ENCODE results near the gene SELENOM.

Gene SELENOM

DNA sequence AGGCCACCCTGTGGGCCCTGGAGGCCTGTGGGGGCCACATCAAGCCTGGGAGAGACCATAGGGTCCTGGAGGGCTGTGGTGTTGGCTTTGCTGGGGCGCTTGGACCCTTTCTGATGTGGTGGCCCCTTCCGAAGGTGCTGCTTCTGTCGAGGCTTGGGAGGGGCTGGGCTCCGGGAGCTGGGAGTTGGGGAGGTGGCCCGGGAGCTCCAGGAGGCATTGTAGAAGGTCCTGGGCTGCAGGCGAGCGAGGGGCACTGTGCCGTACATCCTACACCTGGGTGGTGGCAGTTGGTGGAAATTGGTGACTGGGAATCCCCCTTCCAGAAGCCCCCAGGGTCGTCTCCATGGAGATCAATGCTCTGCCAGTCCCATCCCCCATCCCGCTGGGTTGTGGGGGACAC is 30.4 kb upstream of the SELENOM start:
- H3K27ac ChIP-seq (replicated peaks): no peak overlapping the region
- TF ChIP-seq SPI1 (IDR thresholded peaks at IDR 0.05; ENCODE audit: borderline replicate concordance, low read depth): no peak
- DNase-seq (ENCODE audit: low read depth in 1 of 2, low spot score in 1 of 2): no peak
- no peak overlapping the region for H3K4me3 ChIP-seq (replicated peaks; ENCODE audit: insufficient read depth, low read length)
- no peaks in the 10 kb centered on the region for H3K27me3 ChIP-seq (ENCODE audit: insufficient read depth, poor library complexity, severe bottlenecking)

- no peak for DNase-seq (ENCODE audit: low read depth in 1 of 2, low spot score in 1 of 2)
- Histone ChIP-seq H3K27ac (replicated peaks) (no peak overlapping the region), H3K27me3 (ENCODE audit: insufficient read depth, poor library complexity, severe bottlenecking) (no peaks in the 10 kb centered on the region), H3K4me3 (replicated peaks; ENCODE audit: insufficient read depth, low read length) (no peak overlapping the region)
- TF ChIP-seq SPI1 (IDR thresholded peaks at IDR 0.05; ENCODE audit: borderline replicate concordance, low read depth) (no peak), POLR2AphosphoS5 (IDR thresholded peaks at IDR 0.05; ENCODE audit: low read depth) (no peak), GABPA (IDR thresholded peaks at IDR 0.05; ENCODE audit: low read depth) (no peak), CTCF (IDR thresholded peaks at IDR 0.05; ENCODE audit: insufficient read depth, low read length) (no peak)
- TF ChIP-seq, protein P1, sequence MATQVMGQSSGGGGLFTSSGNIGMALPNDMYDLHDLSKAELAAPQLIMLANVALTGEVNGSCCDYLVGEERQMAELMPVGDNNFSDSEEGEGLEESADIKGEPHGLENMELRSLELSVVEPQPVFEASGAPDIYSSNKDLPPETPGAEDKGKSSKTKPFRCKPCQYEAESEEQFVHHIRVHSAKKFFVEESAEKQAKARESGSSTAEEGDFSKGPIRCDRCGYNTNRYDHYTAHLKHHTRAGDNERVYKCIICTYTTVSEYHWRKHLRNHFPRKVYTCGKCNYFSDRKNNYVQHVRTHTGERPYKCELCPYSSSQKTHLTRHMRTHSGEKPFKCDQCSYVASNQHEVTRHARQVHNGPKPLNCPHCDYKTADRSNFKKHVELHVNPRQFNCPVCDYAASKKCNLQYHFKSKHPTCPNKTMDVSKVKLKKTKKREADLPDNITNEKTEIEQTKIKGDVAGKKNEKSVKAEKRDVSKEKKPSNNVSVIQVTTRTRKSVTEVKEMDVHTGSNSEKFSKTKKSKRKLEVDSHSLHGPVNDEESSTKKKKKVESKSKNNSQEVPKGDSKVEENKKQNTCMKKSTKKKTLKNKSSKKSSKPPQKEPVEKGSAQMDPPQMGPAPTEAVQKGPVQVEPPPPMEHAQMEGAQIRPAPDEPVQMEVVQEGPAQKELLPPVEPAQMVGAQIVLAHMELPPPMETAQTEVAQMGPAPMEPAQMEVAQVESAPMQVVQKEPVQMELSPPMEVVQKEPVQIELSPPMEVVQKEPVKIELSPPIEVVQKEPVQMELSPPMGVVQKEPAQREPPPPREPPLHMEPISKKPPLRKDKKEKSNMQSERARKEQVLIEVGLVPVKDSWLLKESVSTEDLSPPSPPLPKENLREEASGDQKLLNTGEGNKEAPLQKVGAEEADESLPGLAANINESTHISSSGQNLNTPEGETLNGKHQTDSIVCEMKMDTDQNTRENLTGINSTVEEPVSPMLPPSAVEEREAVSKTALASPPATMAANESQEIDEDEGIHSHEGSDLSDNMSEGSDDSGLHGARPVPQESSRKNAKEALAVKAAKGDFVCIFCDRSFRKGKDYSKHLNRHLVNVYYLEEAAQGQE (IDR thresholded peaks at IDR 0.05; ENCODE audit: insufficient replicate concordance, low read depth): no peak
Measured at GRCh38 chr22:31136711-31137110, 29.3 kb upstream of the SELENOM start.

GRCh38 chr22:31136155-31136554 is 28.8 kb upstream of the SELENOM start:
- no peaks in the 10 kb centered on the region for H3K27me3 ChIP-seq (ENCODE audit: insufficient read depth, poor library complexity, severe bottlenecking)
- TF ChIP-seq CTCF (IDR thresholded peaks at IDR 0.05; ENCODE audit: insufficient read depth, low read length): no peak
- H3K4me3 ChIP-seq (replicated peaks; ENCODE audit: insufficient read depth, low read length): no peak overlapping the region
- no peak overlapping the region for H3K27ac ChIP-seq (replicated peaks)
- no peak for DNase-seq (ENCODE audit: low read depth in 1 of 2, low spot score in 1 of 2)

DNA sequence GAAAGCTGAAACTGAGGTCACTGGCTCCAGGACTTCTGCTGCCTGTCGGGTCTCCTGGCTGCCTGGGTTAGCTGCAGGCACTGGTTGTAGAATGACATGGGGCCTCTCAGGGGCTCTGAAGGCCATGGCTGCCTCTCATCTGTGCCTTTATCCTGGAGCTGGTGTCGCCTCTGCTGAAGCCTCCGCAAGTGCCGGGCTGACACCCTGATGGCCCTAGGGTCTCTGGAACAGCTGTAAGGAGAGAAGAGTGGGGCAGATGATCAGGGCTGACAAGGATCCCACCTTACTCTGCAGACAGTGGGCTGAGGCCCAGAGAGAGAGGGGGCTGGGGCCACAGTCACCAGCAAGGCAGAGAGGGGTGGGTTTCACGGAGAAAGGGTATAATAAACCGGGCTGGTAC is 28.3 kb upstream of the SELENOM start:
- Histone ChIP-seq H3K4me3 (replicated peaks; ENCODE audit: insufficient read depth, low read length) (no peak overlapping the region), H3K27me3 (ENCODE audit: insufficient read depth, poor library complexity, severe bottlenecking) (no peaks in the 10 kb centered on the region), H3K27ac (replicated peaks) (no peak overlapping the region)
- TF ChIP-seq GABPA (IDR thresholded peaks at IDR 0.05; ENCODE audit: low read depth) (no peak), POLR2AphosphoS5 (IDR thresholded peaks at IDR 0.05; ENCODE audit: low read depth) (no peak), SPI1 (IDR thresholded peaks at IDR 0.05; ENCODE audit: borderline replicate concordance, low read depth) (no peak), CTCF (IDR thresholded peaks at IDR 0.05; ENCODE audit: insufficient read depth, low read length) (no peak)
- TF ChIP-seq, protein P1 (IDR thresholded peaks at IDR 0.05; ENCODE audit: insufficient replicate concordance, low read depth): no peak
- DNase-seq (ENCODE audit: low read depth in 1 of 2, low spot score in 1 of 2): no peak
